Breast epithelium (tissue), 3 donors: ENCODE results near the gene ITPR2.

Experiments
- POLR2A ChIP-seq: fragments of 450-650 bp; IDR thresholded peaks from one replicate; pipeline ENCODE4 v1.6.1; 2016; ENCODE audit warnings: antibody characterized with exemption, mild to moderate bottlenecking, moderate library complexity
- POLR2AphosphoS5 ChIP-seq, 3 donors: sonication (generic); formaldehyde crosslinking; IDR thresholded peaks; one replicate each; pipeline ENCODE4 v1.6.1; 2017; ENCODE audit warnings: antibody characterized with exemption in 3 of 3

DNA sequence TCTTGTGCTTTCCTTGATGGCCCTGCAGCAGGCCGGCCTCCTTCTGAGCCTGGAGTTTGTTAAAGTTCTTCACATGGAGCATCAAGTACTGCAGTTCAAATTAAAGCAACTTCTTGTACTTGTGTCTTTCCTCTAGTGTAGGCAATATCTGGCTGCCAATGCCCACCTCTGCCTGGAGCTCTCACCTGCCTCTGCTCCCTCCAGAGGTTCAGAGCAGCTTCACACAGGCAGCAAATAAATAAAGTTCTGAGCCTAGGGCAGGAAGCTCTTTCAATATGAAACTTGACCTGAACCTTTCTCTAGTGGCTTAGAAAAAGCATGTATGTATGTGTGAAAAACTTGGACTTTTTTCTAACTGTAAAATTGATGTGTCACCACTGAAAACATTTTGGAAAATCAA lies 65.9 kb downstream of the ITPR2 start:
- TF ChIP-seq POLR2A (no peak), POLR2AphosphoS5 (IDR thresholded peaks at IDR 0.05) (no peak)
